SK-N-SH (cell line): ENCODE measurements around the gene ASIC3.

Experiments
- CTCF ChIP-seq: fragments of 200-600 bp; sonication (generic); IDR thresholded peaks from 2 replicates; pipeline ENCODE4 v1.6.1; 2017; ENCODE audit warnings: antibody characterized with exemption, mild to moderate bottlenecking, moderate library complexity
- GABPA ChIP-seq: IDR thresholded peaks from 2 replicates; pipeline ENCODE4 v1.4.0; 2012; ENCODE audit warnings: low read depth, mild to moderate bottlenecking
- SIN3A ChIP-seq: IDR thresholded peaks from 2 replicates; pipeline ENCODE4 v1.6.1; 2012; ENCODE audit warnings: low read depth, mild to moderate bottlenecking, low read length, moderate library complexity, borderline replicate concordance

GRCh38 chr7:151061213-151062110 is 13.1 kb downstream of the ASIC3 start:
- TF ChIP-seq SIN3A (no peak), CTCF (no peak), GABPA (no peak)
